ENCODE results near the gene TACR1.

TACR1 gene

GRCh38 chr2:75204833-75205232, 5.5 kb upstream of the TACR1 start (continued):
- TF ChIP-seq ZNF645 (tag by site-specific recombination; IDR thresholded peaks at IDR 0.05), result no peak

GRCh38 chr2:75202359-75202758, 3.0 kb upstream of the TACR1 start:
- Histone ChIP-seq H3K36me3 (ENCODE audit: control insufficient read depth in 2 of 2, insufficient read depth in 1 of 2, low read length in 2 of 2) (no peaks in the 10 kb centered on the region), H3K4me3 (ENCODE audit: low read depth, low read length) (no peak overlapping the region), H3K27ac (ENCODE audit: extremely low read depth, low read depth, low read length) (no peak overlapping the region), H3K9me3 (ENCODE audit: control insufficient read depth, insufficient read depth, low read depth, low read length) (no peaks in the 10 kb centered on the region), H3K4me1 (ENCODE audit: control insufficient read depth, insufficient read depth, low read length) (peaks cover 4% of the 10 kb centered on the region; the same call in 1 of the 2 replicates)
- TF ChIP-seq SALL2 (tag by site-specific recombination; IDR thresholded peaks at IDR 0.05; ENCODE audit: borderline replicate concordance) (no peak), ZNF623 (tag by site-specific recombination; IDR thresholded peaks at IDR 0.05) (no peak), GLI4 (tag by site-specific recombination; IDR thresholded peaks at IDR 0.05) (no peak), ZNF24 (tag by site-specific recombination; IDR thresholded peaks at IDR 0.05) (no peak), PRDM2 (tag by site-specific recombination; IDR thresholded peaks at IDR 0.05; ENCODE audit: borderline replicate concordance) (no peak), REPIN1 (tag by site-specific recombination; IDR thresholded peaks at IDR 0.05; ENCODE audit: low read depth) (no peak), ZNF174 (tag by site-specific recombination; IDR thresholded peaks at IDR 0.05) (no peak), ZBTB11 (tag by site-specific recombination; conservative IDR thresholded peaks at IDR 0.05; ENCODE audit: low read depth) (no peak), ZNF48 (tag by site-specific recombination; IDR thresholded peaks at IDR 0.05) (no peak), ZNF449 (tag by site-specific recombination; IDR thresholded peaks at IDR 0.05) (no peak), ZNF274 (IDR thresholded peaks at IDR 0.05; ENCODE audit: low read length) (no peak), ZNF274 (tag by site-specific recombination; IDR thresholded peaks at IDR 0.05; ENCODE audit: borderline replicate concordance) (no peak), ZNF121 (tag by site-specific recombination; IDR thresholded peaks at IDR 0.05) (no peak), AEBP2 (tag by site-specific recombination; IDR thresholded peaks at IDR 0.05; ENCODE audit: borderline replicate concordance) (no peak)
- POLR2A ChIA-PET, result no interaction called here
- CTCF ChIA-PET, result no interaction called here

All from HEK293 (cell line).